TTC549 (cell line): ENCODE measurements around the gene PTPRN2.

Experiments used
- FAIRE-seq: peaks from 2 replicates; lab custom pipeline; 2012; peaks lifted over from hg19 to GRCh38; lab: Jason Lieb, UNC

PTPRN2 gene

DNA sequence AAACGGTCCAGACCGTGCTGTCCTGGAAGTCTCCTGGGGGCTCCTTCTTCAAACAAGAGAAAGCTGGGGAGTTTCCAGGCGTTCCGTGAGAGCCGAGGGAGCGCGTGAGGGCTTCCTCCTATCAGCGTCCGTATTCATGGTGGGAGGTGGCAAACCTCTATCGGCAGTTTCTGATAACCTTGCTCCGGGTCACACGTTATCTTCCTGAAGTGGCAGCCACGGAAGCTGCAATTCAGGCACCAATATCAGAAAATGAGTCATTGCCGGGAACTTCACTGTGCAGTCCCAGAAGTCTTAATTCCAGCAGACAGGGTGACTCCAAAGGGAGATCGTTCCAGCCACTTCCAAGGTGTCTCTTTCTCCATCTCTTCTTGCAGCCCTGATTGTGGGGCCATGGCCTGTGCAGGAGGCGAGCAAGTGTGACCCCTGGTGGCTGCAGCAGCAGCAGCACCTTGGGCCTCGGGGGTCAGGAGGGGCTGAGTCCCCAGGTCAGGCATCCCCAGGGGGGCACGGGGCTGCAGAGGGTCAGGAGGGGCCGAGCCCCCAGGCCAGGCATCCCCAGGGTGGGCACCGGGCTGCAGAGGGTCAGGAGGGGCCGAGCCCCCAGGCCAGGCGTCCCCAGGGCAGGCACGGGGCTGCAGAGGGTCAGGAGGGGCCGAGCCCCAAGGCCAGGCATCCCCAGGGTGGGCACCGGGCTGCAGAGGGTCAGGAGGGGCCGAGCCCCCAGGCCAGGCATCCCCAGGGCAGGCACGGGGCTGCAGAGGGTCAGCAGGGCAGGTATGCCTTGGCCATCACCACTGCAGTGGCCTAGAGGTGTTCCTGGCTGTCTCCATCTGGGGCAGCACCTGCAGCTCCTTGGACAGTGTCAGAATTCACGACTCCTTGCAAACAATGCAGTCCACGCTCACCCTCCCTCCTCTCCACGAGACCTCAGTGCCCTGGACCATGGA lies 712.1 kb downstream of the PTPRN2 start:
- FAIRE-seq: no peak

DNA sequence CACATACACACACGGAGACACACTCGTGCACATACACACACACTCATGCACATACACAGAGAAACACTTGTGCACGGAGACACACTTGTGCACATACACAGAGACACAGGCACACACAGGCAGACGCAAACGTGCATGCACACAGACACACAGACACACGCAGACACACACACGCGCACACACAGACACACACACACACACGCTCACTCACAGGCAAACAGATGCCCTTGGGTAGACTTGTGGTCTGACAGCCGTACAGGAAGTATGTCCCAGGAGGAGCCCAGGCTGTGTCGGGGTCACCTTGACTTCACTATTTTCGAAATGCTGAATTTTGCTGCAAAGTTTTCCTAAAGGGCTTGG lies 712.8 kb downstream of the PTPRN2 start:
- FAIRE-seq: no peak

DNA sequence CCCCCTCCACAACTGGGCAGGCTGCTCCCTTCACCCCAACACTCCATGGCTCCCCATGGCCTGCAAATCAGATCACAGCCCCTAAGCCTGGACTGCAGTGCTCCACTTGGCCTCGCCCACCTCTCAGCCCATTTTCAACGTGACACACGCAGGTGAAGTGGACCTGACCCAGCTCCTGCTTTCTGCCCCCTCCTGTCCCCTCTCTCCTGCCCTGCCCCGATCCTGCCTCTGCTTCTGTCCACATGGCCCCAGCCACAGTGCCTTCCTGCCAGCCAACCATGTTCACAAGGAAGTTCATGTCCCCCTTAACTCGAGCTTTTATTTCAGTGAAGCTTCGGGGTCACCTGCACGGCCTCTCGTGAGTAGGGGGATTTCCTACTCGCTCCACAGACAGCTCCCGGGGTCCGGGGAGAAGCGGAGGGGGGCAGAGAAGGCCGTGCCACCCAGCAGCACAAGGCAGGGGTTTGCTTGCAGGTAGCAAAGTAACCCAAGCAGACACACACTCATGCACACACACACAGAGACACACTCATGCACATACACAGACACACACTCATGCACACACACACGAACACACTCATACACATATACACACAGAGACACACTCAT lies 713.3 kb downstream of the PTPRN2 start:
- no peak for FAIRE-seq

DNA sequence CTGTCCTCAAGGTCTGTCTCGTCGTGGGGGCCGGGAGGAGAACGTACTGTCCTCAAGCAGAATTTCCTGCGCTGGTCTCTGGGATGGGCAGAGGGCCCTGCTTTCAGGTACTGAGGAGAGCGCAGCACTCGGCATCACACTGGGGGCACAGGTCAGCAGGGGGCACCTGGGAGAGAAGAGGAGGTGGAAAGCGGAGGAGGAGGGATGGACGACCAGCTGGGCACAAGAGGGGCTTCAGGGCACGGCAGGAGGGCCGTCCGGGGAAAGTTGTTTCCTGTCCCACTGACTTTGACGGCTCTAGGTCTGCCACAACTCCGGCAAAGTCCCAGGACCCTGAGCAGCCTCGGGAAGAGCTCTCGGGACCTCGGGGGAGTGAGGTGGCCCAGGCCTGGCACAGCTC lies 714.0 kb downstream of the PTPRN2 start:
- no peak for FAIRE-seq

DNA sequence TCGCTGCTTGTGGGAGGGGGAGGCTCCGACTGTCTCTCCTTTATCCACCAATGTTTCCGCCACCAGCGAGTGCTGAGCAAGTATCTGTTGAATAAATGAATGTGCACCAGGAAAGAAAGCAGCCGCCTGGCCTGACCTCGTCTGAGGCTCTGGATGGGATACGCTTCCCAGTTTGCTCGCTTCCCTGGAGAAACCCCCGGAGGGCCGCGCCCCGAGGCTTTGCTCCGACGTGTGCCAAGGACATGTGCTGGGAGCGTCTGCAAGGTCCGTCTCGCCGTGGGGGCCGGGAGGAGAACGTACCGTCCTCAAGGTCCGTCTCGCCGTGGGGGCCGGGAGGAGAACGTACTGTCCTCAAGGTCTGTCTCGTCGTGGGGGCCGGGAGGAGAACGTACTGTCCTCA lies 714.4 kb downstream of the PTPRN2 start:
- no peak for FAIRE-seq

DNA sequence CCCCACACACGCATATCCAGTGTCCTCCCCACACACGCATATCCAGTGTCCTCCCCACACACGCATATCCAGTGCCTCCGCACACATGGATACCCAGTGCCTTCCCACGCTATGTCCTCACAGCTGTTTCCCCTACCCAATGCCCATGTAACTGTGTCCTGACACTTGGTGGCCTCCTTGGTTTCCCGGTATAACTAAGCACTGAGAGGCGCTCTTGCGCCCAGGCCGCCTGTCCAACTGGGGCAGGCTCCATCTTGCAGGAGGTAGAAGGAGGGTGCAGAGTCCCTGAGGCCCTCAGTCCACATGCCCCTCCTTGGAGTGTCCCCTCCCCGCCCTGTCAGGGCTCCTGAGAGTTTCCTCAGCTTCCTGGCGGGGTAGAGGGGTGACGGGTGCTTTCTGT lies 715.2 kb downstream of the PTPRN2 start:
- FAIRE-seq: no peak

DNA sequence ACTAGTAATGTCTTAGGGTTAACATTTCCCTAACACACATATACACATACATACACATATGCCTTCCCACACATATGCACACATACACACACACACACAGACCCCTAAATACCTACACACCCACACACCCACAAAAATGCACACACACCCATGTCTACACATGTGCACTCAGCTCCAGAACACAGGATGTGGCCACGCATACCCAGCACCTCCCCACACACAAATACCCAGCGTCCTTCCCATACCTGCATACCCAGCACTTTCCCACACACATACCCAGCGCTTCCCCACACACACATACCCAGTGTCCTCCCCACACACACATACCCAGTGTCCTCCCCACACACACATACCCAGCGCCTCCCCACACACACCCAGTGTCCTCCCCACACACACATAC lies 715.9 kb downstream of the PTPRN2 start:
- no peak for FAIRE-seq

DNA sequence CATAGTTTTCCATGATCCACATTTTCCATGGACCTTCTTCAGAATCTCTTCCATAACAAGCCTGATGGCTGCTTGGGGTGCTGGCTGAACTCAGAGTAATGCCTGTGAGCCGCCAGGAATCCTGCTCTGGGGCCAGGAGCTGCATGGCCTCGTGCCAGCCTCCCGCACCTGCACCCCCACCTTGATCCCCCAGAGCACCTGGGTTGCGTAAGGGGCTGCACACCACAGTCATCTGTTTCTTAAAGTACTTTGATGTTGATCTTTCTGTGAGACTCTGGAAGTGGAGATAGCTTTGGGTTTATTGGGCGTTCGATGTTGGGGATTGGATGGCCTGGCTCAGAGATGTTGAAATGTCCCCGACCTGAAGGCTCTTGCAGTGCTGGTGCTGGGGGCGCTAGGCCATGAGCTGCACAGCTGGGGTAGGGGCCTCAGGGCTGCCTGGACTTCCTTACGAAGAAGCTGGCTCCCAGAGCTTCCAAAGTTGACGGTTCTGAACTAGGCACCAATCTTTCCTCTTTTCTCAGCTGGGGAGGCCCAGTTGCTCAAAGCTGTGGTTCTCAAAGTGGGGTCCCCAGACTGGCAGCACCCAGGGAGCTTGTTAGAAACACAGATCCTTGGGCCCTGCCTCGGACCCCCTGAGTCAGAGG lies 716.9 kb downstream of the PTPRN2 start:
- no peak for FAIRE-seq

DNA sequence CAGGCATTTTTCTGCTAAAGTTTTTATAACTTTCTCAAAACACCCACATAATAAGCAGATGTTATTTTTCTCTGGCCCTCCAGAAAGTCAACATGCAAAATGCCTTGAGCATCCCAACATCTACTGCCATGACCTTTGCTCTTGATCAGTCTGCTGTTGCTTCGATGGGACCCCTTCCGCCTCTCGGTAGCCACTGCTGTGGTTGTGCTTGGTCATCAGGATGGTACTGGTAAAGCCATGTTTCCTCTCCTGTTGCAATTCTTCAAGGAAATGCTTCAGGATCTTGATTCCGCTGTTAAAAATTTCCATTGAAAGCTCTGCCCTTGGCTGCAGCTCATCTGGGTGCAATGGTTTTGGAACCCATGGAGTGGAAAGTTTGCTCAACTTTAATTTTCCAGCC lies 717.8 kb downstream of the PTPRN2 start:
- no peak for FAIRE-seq

DNA sequence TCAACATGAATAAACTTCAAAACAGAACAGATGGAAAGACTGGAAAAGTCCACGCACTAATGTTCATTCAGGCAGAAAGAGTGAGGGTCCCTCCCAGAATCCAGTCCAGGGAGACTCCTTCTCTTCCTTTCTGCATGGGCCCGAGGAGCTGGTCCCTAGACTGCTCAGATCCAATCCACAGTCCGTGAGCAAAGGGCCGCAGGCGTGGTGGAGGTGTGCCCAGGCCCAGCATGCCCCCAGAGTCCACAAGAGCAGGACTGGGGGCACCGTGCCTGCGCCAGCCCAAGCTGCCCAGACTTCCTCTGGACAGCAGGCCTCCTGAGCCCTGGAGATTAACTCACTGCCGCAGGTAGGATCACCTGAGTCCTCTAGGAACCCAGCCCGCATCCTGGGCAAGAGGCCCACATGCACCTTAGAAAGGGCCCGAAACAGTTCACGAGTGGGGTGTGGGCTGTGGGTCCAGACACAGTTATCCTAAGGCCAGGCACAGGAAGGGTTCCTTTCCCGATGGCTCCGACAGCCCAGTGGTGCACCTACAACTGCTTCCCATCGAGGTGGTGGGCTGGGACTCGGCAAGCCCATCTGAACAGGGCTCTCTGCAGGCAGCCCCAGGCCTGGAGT lies 719.8 kb downstream of the PTPRN2 start:
- FAIRE-seq: no peak

DNA sequence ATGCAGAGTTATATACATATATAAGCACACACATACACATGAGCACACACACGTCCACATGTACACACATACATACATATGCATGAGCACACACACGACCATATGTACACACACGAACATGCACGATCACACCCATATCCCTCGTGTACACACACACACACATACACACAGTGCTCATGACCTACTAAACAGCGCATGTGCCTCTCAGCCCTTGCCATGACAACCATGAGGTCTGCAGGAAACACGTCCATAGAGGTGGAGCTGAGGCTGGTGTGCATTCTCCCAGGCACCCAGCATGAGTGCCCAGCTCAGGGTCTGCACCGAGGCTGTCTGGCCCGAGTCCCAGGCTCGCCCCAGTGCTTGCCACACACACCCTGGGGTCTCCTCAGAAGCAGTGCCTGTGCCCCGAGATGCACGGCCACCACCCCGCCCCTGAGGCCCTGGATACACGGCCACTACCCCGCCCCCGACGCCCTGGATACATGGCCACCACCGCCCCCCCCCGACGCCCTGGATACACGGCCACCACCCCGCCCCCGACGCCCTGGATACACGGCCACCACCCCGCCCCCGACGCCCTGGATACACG lies 721.2 kb downstream of the PTPRN2 start:
- FAIRE-seq: no peak

DNA sequence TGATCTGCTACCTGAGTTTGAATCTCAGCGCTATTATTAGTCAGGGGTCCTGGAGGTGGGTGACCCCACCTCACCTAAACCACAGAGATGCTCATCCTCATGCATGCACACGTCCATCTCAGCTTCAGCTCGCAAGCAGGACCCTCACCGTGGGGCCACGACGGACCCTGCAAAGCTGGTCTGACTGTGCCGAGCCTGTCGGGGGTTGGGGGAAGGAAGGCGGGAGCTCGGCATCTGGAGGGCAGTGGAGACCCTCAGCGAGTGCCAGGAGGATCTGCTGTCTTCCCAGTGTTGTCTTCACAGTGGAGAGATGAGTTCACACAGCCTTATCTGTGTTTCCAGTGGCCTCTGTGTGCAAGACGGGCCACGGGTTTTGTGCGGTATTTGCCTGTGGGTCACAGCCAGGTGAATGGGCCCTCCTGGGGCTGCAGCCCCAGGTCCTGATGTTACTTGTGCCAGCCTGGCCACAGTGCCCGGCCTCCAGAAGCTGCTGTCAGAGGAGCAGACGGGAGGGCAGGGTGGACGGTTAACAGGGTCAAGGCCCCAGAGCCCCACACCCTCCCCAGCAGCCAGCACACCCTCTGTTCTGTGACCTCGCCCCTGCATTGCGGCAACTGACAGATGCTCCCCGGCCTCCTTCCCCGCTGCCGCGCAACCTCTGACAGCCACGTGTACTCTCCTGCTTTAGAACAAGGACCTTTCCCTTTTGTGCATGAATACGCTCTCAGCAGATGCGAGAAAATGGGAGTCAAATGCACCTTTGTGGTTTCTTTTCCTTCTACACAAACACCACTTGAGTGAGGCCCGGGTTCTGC lies 722.1 kb downstream of the PTPRN2 start:
- no peak for FAIRE-seq

DNA sequence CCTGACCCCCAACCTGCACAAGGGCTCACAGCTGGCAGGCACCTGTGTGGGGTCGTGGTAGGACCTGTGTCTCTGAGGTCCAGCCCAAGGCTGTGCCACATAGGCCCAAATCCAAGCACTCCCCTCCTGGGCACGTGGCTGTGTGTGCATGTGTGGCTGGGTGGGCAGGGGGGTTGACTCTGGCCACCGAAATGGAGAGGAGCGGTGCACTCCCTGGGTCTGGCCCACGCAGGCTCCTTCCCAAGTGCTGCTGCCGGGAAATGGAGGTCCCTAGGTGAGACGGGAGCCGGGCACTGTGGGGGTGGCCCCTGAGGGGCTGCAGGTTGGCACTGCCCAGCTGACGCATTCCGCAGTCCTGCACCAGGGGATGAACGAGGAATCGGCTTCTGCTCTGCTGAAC lies 722.7 kb downstream of the PTPRN2 start:
- no peak for FAIRE-seq

DNA sequence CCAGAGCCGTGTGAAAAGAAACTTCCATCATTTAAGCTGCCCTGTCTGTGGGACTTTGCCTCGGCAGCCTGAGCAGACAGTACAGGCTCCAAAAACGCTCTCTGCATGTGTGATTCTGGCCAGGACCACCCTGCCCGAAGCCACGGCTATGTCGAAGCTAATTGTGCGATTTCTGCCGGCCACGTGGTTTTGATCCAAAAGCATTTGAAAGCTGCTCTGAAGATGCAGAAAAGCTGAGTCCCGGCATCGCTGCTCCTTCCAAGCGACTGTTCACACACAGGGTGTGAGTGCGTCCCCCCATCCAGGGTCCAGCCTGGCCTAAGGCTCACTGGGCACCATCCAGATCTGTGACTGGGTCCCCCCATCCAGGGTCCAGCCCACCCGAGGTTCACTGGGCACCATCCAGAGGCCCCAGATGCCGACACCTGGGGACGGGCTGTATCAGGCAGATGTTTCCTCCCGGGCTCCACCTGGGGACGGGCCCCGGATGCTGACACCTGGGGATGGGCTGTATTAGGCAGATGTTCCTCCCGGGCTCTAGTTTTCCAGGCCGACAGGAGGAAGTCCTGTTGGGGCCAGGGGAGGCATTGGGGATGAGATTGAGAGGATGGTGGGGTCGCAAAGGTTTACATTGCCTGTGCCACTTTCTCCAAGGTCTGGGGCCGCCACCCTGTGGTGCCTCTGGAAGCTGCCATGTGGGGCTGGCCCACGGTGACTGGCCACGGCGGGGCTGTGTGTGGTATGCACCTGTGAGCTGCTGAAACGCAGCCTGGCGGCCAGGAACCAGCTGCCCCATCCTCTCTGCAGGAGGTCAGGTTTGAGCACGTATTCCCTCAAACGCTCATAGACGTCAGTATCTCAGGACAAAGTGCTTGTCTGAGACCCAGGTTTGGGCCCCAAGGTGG lies 723.5 kb downstream of the PTPRN2 start:
- FAIRE-seq: no peak

DNA sequence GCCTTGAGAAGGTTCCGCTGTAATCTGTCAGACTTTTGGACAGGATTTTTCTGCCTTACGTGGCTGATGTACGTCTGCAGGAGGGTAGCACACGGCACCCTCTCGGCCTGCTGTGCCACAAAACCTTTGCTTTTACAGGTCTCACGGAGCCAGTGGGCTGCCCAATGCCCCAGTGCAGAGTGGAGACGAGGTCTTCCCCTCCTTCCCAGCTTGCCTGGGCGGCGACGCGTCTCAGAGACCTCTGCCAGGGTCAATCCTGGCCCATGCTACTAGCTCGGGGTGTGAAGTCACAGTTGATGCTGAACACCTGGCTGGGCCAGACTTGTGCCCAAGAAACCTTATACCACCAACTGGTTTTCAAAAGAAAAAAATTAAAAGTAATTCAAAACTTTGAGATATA lies 724.4 kb downstream of the PTPRN2 start:
- no peak for FAIRE-seq

DNA sequence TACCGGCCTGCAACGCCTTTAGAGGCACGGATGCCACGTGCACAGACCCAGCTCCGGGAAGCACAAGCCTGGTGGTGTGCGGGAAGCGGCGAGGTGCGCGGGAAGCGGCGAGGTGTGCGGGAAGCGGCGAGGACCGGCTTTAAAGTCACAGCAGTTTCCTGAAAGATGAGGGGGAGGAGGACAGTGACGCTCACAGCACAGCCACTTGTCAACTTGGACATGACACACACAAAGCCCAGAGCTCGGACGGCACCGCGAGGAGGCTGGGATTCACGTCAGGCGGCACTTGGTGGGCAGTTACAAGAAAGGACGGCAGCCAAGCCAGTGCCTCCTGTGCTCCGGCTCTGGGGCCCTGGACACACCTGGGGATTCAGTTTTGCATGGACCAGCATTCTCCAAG lies 724.9 kb downstream of the PTPRN2 start:
- FAIRE-seq: no peak

DNA sequence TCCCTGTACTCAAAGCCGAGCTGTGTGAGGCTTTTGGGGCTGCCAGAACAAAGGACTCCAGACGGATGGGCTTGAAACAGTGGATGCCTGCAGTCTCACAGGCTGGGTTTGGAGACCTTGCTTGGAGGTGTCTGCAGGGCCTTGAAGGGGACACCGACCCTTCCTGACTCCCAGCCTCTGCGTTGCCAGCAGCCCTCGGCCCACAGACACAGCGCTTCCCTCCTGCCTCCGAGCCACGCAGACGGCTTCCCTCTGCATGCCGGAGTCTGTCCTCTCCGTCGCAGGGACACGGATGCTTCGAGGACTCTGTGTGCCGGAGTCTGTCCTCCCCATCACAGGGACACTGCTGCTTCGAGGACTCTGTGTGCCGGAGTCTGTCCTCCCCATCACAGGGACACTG lies 726.1 kb downstream of the PTPRN2 start:
- FAIRE-seq: no peak

DNA sequence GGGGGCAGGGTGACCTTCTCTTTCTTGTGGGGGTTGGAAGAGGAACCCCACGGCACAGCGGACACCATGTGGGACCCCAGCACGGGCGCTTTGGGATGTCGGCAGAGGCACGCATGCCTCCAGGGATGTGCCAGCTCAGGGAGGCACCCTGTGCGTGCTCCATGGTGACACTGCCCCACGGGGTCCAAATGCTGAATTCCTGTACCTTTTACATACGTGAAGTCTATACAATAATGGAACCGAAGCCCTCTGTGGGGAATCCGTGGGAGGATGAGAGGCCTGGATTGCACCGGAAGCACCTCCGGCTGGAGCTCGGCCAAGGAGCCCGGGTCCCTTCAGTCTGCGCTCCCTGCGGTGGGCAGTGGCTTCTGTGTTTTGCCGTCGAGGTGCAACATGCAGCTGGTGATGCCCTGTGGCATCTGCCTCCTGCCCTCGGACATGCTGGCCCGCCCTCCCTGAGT lies 726.6 kb downstream of the PTPRN2 start:
- no peak for FAIRE-seq

DNA sequence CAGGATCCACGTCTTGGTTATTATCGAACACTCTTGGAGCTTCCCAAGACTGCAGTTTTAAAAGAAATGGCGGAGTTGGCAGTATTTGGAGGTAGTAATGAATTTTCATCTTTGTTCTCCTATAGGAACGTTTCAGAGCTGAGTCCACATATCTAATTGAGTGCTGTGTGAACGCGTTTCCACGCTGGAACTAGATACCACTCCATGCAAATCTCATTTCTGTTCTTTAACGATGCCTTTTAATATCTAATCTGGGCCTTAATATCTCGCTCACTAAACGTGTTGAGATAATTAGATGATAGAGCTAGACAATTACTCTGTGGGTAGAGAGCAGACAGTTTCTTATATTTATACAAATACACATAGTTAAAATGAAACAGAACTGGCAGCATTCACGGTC lies 727.2 kb downstream of the PTPRN2 start:
- no peak for FAIRE-seq

DNA sequence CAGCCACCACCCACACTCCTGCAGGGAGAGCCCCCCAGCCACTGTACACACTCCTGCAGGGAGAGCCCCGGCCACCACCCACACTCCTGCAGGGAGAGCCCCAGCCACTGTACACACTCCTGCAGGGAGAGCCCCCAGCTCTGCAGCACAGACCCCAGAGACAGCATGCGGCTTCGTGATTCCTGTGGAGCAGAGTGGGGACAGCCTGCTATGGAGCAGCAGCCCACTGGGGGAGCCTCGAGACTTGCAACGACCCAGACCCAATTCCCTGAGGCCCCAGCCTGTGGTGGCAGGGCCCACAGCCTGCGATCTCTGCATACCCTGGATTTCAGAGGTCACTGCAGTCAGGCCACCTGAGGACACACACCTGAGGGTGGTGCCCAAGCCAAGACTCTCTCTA lies 727.7 kb downstream of the PTPRN2 start:
- no peak for FAIRE-seq
